Activated CD4-positive, alpha-beta T cell treated with anti-CD3 and anti-CD28 coated beads, Interleukin-2, amount 50 U/mL, for 1 hour (primary cell): ENCODE data around the gene DLL4.

Experiments used
- DNase-seq: peaks from one replicate; pipeline ENCODE4 v3.0.0-alpha.2; 2020

Gene DLL4

GRCh38 chr15:40906991-40907802, 21.9 kb upstream of the DLL4 start:
- peak; percentile 48 for DNase-seq

GRCh38 chr15:40908095-40908494, 21.0 kb upstream of the DLL4 start:
- no peak for DNase-seq

GRCh38 chr15:40909662-40910630, 19.2 kb upstream of the DLL4 start:
- DNase-seq, result no peak

GRCh38 chr15:40911141-40911540, 18.0 kb upstream of the DLL4 start:
- DNase-seq, result no peak

- DNase-seq, result no peak
Observed at GRCh38 chr15:40911693-40912092, 17.4 kb upstream of the DLL4 start.

GRCh38 chr15:40912478-40912877, 16.7 kb upstream of the DLL4 start:
- no peak for DNase-seq

- DNase-seq, result no peak
Observed at GRCh38 chr15:40914013-40914412, 15.1 kb upstream of the DLL4 start.

- no peak for DNase-seq
Observed at GRCh38 chr15:40914486-40914885, 14.7 kb upstream of the DLL4 start.

- no peak for DNase-seq
Observed at GRCh38 chr15:40915116-40915661, 14.0 kb upstream of the DLL4 start.

GRCh38 chr15:40915679-40916078, 13.5 kb upstream of the DLL4 start:
- no peak for DNase-seq

- no peak for DNase-seq
Observed at GRCh38 chr15:40917585-40917984, 11.6 kb upstream of the DLL4 start.

GRCh38 chr15:40918146-40918798, 10.9 kb upstream of the DLL4 start:
- no peak for DNase-seq

- DNase-seq, result no peak
Observed at GRCh38 chr15:40918799-40919392, 10.2 kb upstream of the DLL4 start.

- DNase-seq, result no peak
Observed at GRCh38 chr15:40921949-40922607, 7.1 kb upstream of the DLL4 start.

GRCh38 chr15:40922608-40923005, 6.5 kb upstream of the DLL4 start:
- no peak for DNase-seq

- no peak for DNase-seq
Observed at GRCh38 chr15:40923551-40923950, 5.6 kb upstream of the DLL4 start.

GRCh38 chr15:40925495-40925862, 3.7 kb upstream of the DLL4 start:
- no peak for DNase-seq

GRCh38 chr15:40925863-40926658, 3.1 kb upstream of the DLL4 start:
- DNase-seq, result no peak

GRCh38 chr15:40926659-40927494, 2.3 kb upstream of the DLL4 start:
- no peak for DNase-seq

- no peak for DNase-seq
Observed at GRCh38 chr15:40927495-40927872, 1.7 kb upstream of the DLL4 start.
